CD8-positive, alpha-beta memory T cell (primary cell): ENCODE measurements around the gene EXD2. TPM values are rescaled to one million over a fixed set of nuclear protein-coding genes. Genes with fewer than 3 reads are reported as not detected.
"Not testable (repeated sequence)": the region's sequence is repeated elsewhere in the genome, so short reads cannot be mapped to it uniquely, and the experiment has no call there.

Experiments used
- CTCF ChIA-PET: fragments of 350-600 bp; sonication (Branson Sonifier 250); formaldehyde crosslinking; loops from one replicate; lab custom pipeline; 2021; ENCODE audit warnings: antibody characterized with exemption; lab: Charles Lee
- POLR2A ChIA-PET: fragments of 350-600 bp; sonication (Branson Sonifier 250); formaldehyde crosslinking; loops from one replicate; lab custom pipeline; 2021; ENCODE audit warnings: antibody characterized with exemption; lab: Charles Lee
- DNase-seq, 5 donors: peaks; one replicate each; pipeline versions ENCODE4 v3.0.0 to v3.0.0-alpha.2; 2020 to 2022; ENCODE audit warnings: mixed read lengths in 1 of 5
- H3K27ac ChIP-seq: one replicate; pipeline ENCODE4 v1.7.0; 2013; ENCODE audit warnings: low read depth, mild to moderate bottlenecking, low read length, moderate library complexity
- H3K27me3 ChIP-seq: 2 replicates; pipeline ENCODE4 v1.7.0; 2013; ENCODE audit warnings: low read length, mild to moderate bottlenecking; ENCODE audit not compliant: insufficient read depth, poor library complexity, severe bottlenecking
- H3K36me3 ChIP-seq: 2 replicates; pipeline ENCODE4 v1.7.0; 2013; ENCODE audit warnings: mild to moderate bottlenecking, low read length, moderate library complexity; ENCODE audit not compliant: insufficient read depth
- H3K4me1 ChIP-seq: 2 replicates; pipeline ENCODE4 v1.7.0; 2013; ENCODE audit warnings: mild to moderate bottlenecking, low read length, moderate library complexity; ENCODE audit not compliant: insufficient read depth
- H3K4me3 ChIP-seq: 2 replicates; pipeline ENCODE4 v1.7.0; 2013; ENCODE audit warnings: mild to moderate bottlenecking, low read length
- H3K9me3 ChIP-seq: 2 replicates; pipeline ENCODE4 v1.7.0; 2013; ENCODE audit warnings: mild to moderate bottlenecking, low read length
- H3K27ac Mint-ChIP-seq, 8 donors: one replicate each; pipeline ENCODE4 v1.8.0; 2020 to 2021; ENCODE audit warnings: mixed read lengths in 8 of 8, mild to moderate bottlenecking in 6 of 8, inconsistent platforms in 3 of 8, moderate library complexity in 3 of 8
- H3K27me3 Mint-ChIP-seq, 2 donors: one replicate each; pipeline ENCODE4 v1.8.0; 2020 to 2021; ENCODE audit warnings: mixed read lengths in 2 of 2, mild to moderate bottlenecking in 1 of 2, moderate library complexity in 1 of 2
- H3K36me3 Mint-ChIP-seq, 3 donors: one replicate each; pipeline ENCODE4 v1.8.0; 2020 to 2021; ENCODE audit warnings: mixed read lengths in 3 of 3, inconsistent platforms in 1 of 3, mild to moderate bottlenecking in 1 of 3
- H3K4me1 Mint-ChIP-seq, 3 donors: one replicate each; pipeline ENCODE4 v1.8.0; 2020 to 2021; ENCODE audit warnings: mixed read lengths in 3 of 3, inconsistent platforms in 1 of 3, mild to moderate bottlenecking in 1 of 3
- H3K4me3 Mint-ChIP-seq, 7 donors: one replicate each; pipeline ENCODE4 v1.8.0; 2020 to 2021; ENCODE audit warnings: mixed read lengths in 7 of 7, mild to moderate bottlenecking in 6 of 7, moderate library complexity in 4 of 7, inconsistent platforms in 2 of 7
- H3K9me3 Mint-ChIP-seq, 5 donors: one replicate each; pipeline ENCODE4 v1.8.0; 2020 to 2022; ENCODE audit warnings: mixed read lengths in 5 of 5, mild to moderate bottlenecking in 3 of 5, moderate library complexity in 2 of 5, inconsistent platforms in 1 of 5
- polyA plus RNA-seq: library from polyadenylated mRNA; unstranded; fragments of 300-500 nt; fragmentation: Illumina TruSeq; gene quantifications from one replicate; pipeline ENCODE4 v1.2.3, GENCODE V29; 2021
- total RNA-seq, 2 experiments: library from RNA; stranded (reverse); gene quantifications; one replicate each; pipeline ENCODE4 v1.2.3, GENCODE V29; 2021

The EXD2 gene
- total and polyA plus RNA-seq, 3 experiments from 2014 or later: 9.3 to 12.5 (median 11.6) TPM

GRCh38 chr14:69270795-69271708 lies 79.8 kb downstream of the EXD2 start:
- ChIA-PET CTCF (no interaction called here), POLR2A (no interaction called here)
- no peak for DNase-seq
- no peaks in the 10 kb centered on the region for H3K36me3 Mint-ChIP-seq
- H3K4me3 ChIP-seq: no peak overlapping the region
- no peaks in the 10 kb centered on the region for H3K36me3 ChIP-seq
- H3K27ac ChIP-seq: no peak overlapping the region
- no peaks in the 10 kb centered on the region for H3K9me3 Mint-ChIP-seq
- no peaks in the 10 kb centered on the region for H3K4me1 Mint-ChIP-seq
- no peaks in the 10 kb centered on the region for H3K9me3 ChIP-seq
- no peaks in the 10 kb centered on the region for H3K27me3 ChIP-seq
- no peak overlapping the region for H3K27ac Mint-ChIP-seq
- peaks cover 4 to 6% of the 10 kb centered on the region in 2 donors for H3K27me3 Mint-ChIP-seq
- H3K4me3 Mint-ChIP-seq: no peak overlapping the region
- no peaks in the 10 kb centered on the region for H3K4me1 ChIP-seq

- H3K36me3 Mint-ChIP-seq: no peaks in the 10 kb centered on the region
- peaks cover under 1 to 6% of the 10 kb centered on the region in 2 donors for H3K27me3 Mint-ChIP-seq
- H3K9me3 ChIP-seq: no peaks in the 10 kb centered on the region
- ChIA-PET POLR2A (interaction anchor here (0.7 kb wide), 1 partner anchor 18 kb away, joined by 3 read pairs; no protein-coding TSS in a partner anchor), CTCF (no interaction called here)
- no peaks in the 10 kb centered on the region for H3K9me3 Mint-ChIP-seq
- no peaks in the 10 kb centered on the region for H3K27me3 ChIP-seq
- H3K36me3 ChIP-seq: no peaks in the 10 kb centered on the region
- H3K27ac Mint-ChIP-seq: no peak overlapping the region
- no peak overlapping the region for H3K27ac ChIP-seq
- no peak overlapping the region for H3K4me3 ChIP-seq
- H3K4me3 Mint-ChIP-seq: no peak overlapping the region
- DNase-seq: no peak
- no peaks in the 10 kb centered on the region for H3K4me1 ChIP-seq
- H3K4me1 Mint-ChIP-seq: no peaks in the 10 kb centered on the region
These were observed 83.0 kb downstream of the EXD2 start for GRCh38 chr14:69274321-69274720.

GRCh38 chr14:69275331-69275730 lies 84.0 kb downstream of the EXD2 start:
- Histone ChIP-seq H3K4me3 (no peak overlapping the region), H3K9me3 (no peaks in the 10 kb centered on the region), H3K27ac (no peak overlapping the region), H3K36me3 (no peaks in the 10 kb centered on the region), H3K27me3 (no peaks in the 10 kb centered on the region), H3K4me1 (no peaks in the 10 kb centered on the region)
- no peaks in the 10 kb centered on the region for H3K36me3 Mint-ChIP-seq
- ChIA-PET POLR2A (no interaction called here), CTCF (no interaction called here)
- no peak overlapping the region for H3K27ac Mint-ChIP-seq
- H3K9me3 Mint-ChIP-seq: no peaks in the 10 kb centered on the region
- H3K27me3 Mint-ChIP-seq: peaks cover 2 to 6% of the 10 kb centered on the region in 2 donors
- no peaks in the 10 kb centered on the region for H3K4me1 Mint-ChIP-seq
- DNase-seq: no peak
- H3K4me3 Mint-ChIP-seq: no peak overlapping the region

GRCh38 chr14:69277356-69277755 lies 86.1 kb downstream of the EXD2 start:
- H3K9me3 Mint-ChIP-seq, H3K27me3 ChIP-seq, POLR2A ChIA-PET: not testable (repeated sequence)

GRCh38 chr14:69280746-69281291 lies 89.5 kb downstream of the EXD2 start:
- peaks cover 13 to 17% of the 10 kb centered on the region in 2 donors for H3K27me3 Mint-ChIP-seq

More at GRCh38 chr14:69277356-69277755, 86.1 kb downstream of the EXD2 start:
- H3K36me3 ChIP-seq, H3K4me1 ChIP-seq, H3K4me1 Mint-ChIP-seq, H3K9me3 ChIP-seq, H3K27ac ChIP-seq, H3K36me3 Mint-ChIP-seq, H3K4me3 Mint-ChIP-seq, H3K27ac Mint-ChIP-seq, H3K4me3 ChIP-seq, DNase-seq, CTCF ChIA-PET: not testable (repeated sequence)
- H3K27me3 Mint-ChIP-seq: peaks cover 6 to 10% of the 10 kb centered on the region in 2 donors

DNA sequence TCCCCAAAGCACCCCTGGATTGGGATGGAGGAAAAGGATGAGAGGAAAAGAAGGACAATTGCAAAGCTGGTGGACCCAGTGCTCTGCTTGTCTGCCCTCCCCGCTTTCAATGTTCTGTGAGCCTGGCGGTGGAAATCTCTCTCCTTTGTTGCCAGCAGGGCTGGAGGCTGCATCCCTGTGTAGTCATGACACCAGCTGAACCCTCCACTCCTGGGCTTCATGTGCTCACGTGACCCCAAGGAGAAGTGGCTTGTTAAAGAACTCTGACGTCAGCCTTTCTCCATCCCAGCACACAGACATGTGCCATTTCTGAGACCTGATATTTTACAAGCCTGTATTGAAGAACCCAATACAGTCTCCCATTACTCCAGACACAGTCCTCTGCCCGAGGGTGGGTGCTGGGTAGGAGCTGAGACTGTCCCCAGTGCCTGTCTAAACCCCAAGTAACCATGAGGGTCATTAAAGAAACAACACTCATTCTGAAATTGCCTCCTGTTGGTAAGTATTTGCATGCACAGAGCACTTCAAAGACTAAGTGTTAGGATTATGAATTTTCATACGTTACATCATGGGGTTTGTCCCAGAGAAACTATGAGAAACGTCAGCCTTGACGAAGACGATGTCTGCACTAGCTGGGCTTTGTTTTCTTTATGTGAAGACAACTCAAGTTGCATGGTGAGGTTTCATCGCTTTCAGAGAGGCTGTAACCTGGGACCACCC lies 90.3 kb downstream of the EXD2 start:
- no peak overlapping the region for H3K4me3 ChIP-seq
- Mint-ChIP-seq H3K9me3 (no peaks in the 10 kb centered on the region), H3K27me3 (peaks cover 16 to 20% of the 10 kb centered on the region in 2 donors), H3K36me3 (no peaks in the 10 kb centered on the region), H3K27ac (no peak overlapping the region), H3K4me3 (no peak overlapping the region), H3K4me1 (no peaks in the 10 kb centered on the region)
- no peaks in the 10 kb centered on the region for H3K4me1 ChIP-seq
- POLR2A ChIA-PET: no interaction called here
- no peaks in the 10 kb centered on the region for H3K9me3 ChIP-seq
- no peaks in the 10 kb centered on the region for H3K36me3 ChIP-seq
- no peaks in the 10 kb centered on the region for H3K27me3 ChIP-seq
- H3K27ac ChIP-seq: no peak overlapping the region
- CTCF ChIA-PET: no interaction called here
- no peak for DNase-seq

More at GRCh38 chr14:69280746-69281291, 89.5 kb downstream of the EXD2 start:
- no peak for DNase-seq
- CTCF ChIA-PET: no interaction called here
- Mint-ChIP-seq H3K9me3 (no peaks in the 10 kb centered on the region), H3K36me3 (no peaks in the 10 kb centered on the region), H3K4me1 (no peaks in the 10 kb centered on the region), H3K4me3 (no peak overlapping the region), H3K27ac (no peak overlapping the region)
- Histone ChIP-seq H3K27ac (no peak overlapping the region), H3K4me3 (no peak overlapping the region), H3K36me3 (no peaks in the 10 kb centered on the region), H3K4me1 (no peaks in the 10 kb centered on the region), H3K9me3 (no peaks in the 10 kb centered on the region), H3K27me3 (no peaks in the 10 kb centered on the region)
- POLR2A ChIA-PET: no interaction called here

GRCh38 chr14:69282448-69282847 lies 91.2 kb downstream of the EXD2 start:
- H3K27ac ChIP-seq: no peak overlapping the region
- POLR2A ChIA-PET: no interaction called here
- Mint-ChIP-seq H3K4me1 (no peaks in the 10 kb centered on the region), H3K36me3 (no peaks in the 10 kb centered on the region), H3K4me3 (no peak overlapping the region), H3K27me3 (peaks cover 17 to 24% of the 10 kb centered on the region in 2 donors), H3K27ac (no peak overlapping the region), H3K9me3 (no peaks in the 10 kb centered on the region)
- no peaks in the 10 kb centered on the region for H3K27me3 ChIP-seq
- H3K4me3 ChIP-seq: no peak overlapping the region
- no peaks in the 10 kb centered on the region for H3K4me1 ChIP-seq
- CTCF ChIA-PET: no interaction called here
- no peaks in the 10 kb centered on the region for H3K9me3 ChIP-seq
- H3K36me3 ChIP-seq: no peaks in the 10 kb centered on the region
- no peak for DNase-seq

DNA sequence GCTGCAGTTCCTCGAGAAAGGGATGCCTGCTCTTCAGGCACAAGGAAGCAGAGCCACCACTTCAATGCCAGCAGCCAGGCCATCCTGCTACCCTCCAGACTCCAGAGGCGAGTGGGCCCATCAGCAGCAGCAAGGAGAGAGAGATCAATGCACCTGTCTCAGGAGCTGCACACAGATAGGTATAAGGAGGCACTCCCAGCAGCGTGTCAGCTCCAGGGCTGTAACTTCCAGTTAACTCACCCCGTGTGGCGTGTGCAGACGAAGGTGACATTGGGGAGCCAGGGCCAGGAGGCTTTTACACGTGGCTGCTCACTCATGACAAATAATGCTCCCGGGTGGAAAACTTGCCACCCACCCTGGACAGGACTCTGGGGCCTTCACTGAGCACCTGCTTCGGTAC lies 92.9 kb downstream of the EXD2 start:
- no peak overlapping the region for H3K27ac ChIP-seq
- Mint-ChIP-seq H3K27me3 (peaks cover 13 to 24% of the 10 kb centered on the region in 2 donors), H3K9me3 (no peaks in the 10 kb centered on the region), H3K4me1 (no peaks in the 10 kb centered on the region), H3K36me3 (no peaks in the 10 kb centered on the region), H3K4me3 (no peak overlapping the region), H3K27ac (no peak overlapping the region)
- H3K4me1 ChIP-seq: no peaks in the 10 kb centered on the region
- H3K4me3 ChIP-seq: no peak overlapping the region
- H3K36me3 ChIP-seq: no peaks in the 10 kb centered on the region
- no peak for DNase-seq
- ChIA-PET POLR2A (no interaction called here), CTCF (no interaction called here)
- no peaks in the 10 kb centered on the region for H3K9me3 ChIP-seq
- no peaks in the 10 kb centered on the region for H3K27me3 ChIP-seq
